SK-N-SH (cell line): ENCODE data around the gene TDRD1. TPM values are rescaled to one million over a fixed set of nuclear protein-coding genes. Genes with fewer than 3 reads are reported as not detected.
"Not testable (repeated sequence)": the region's sequence is repeated elsewhere in the genome, so short reads cannot be mapped to it uniquely, and the experiment has no call there.

Source experiments
- CTCF ChIA-PET: fragments of 300-600, 350-600 bp; formaldehyde crosslinking; extraction: SDS; loops from one replicate; lab custom pipeline; 2021; lab: Yijun Ruan, JAX
- POLR2A ChIA-PET: fragments of 350-600 bp; sonication (Branson Sonifier 250); formaldehyde crosslinking; extraction: SDS; loops from one replicate; lab custom pipeline; 2020; ENCODE audit warnings: antibody characterized with exemption, inconsistent platforms; lab: Yijun Ruan, JAX
- DNase-seq: peaks from one replicate; pipeline ENCODE4 v3.0.0; 2012
- H2AFZ ChIP-seq: fragments of 200-600 bp; sonication (generic); 2 replicates; pipeline ENCODE4 v1.8.1; 2016; ENCODE audit warnings: antibody characterized with exemption, mild to moderate bottlenecking, low read depth
- H3F3A ChIP-seq: fragments of 200-600 bp; sonication (generic); replicated peaks from 2 replicates; pipeline ENCODE3; 2016; ENCODE audit warnings: antibody characterized with exemption, mild to moderate bottlenecking; ENCODE audit not compliant: insufficient read depth
- H3K27ac ChIP-seq, 2 experiments: fragments of 200-500 bp in 1 of 2; fragments of 200-600 bp in 1 of 2; sonication (Bioruptor generic) in 1 of 2; sonication (generic), shearing (Covaris generic) in 1 of 2; 2 replicates each; pipeline versions ENCODE4 v1.5.1 to v1.6.1; 2014 to 2016; ENCODE audit warnings: low read depth in 2 of 2, inconsistent platforms in 1 of 2, low read length in 1 of 2, mild to moderate bottlenecking in 1 of 2, mixed read lengths in 1 of 2
- H3K27me3 ChIP-seq: fragments of 200-600 bp; sonication (generic), shearing (Covaris generic); 2 replicates; pipeline ENCODE4 v1.6.1; 2016; ENCODE audit warnings: mixed run types; ENCODE audit not compliant: insufficient read depth
- H3K36me3 ChIP-seq, 2 experiments: fragments of 200-500 bp in 1 of 2; fragments of 200-600 bp in 1 of 2; sonication (Bioruptor generic) in 1 of 2; sonication (generic) in 1 of 2; replicated peaks in 1 of 2; 2 replicates each; pipeline versions ENCODE3 to v1.5.1; 2014 to 2016; ENCODE audit warnings: low read length in 1 of 2, mild to moderate bottlenecking in 1 of 2; ENCODE audit not compliant: insufficient read depth in 2 of 2, control insufficient read depth in 1 of 2
- H3K4me1 ChIP-seq, 2 experiments: fragments of 200-500 bp in 1 of 2; fragments of 200-600 bp in 1 of 2; sonication (Bioruptor generic) in 1 of 2; sonication (generic), shearing (Covaris generic) in 1 of 2; 2 replicates each; pipeline versions ENCODE4 v1.5.1 to v1.6.1; 2014 to 2016; ENCODE audit warnings: low read depth in 1 of 2, low read length in 1 of 2, mixed run types in 1 of 2; ENCODE audit not compliant: insufficient read depth in 2 of 2, control insufficient read depth in 1 of 2
- H3K4me2 ChIP-seq: fragments of 200-600 bp; sonication (generic), shearing (Covaris generic); 2 replicates; pipeline ENCODE4 v1.6.1; 2017; ENCODE audit warnings: mixed run types
- H3K4me3 ChIP-seq, 2 experiments: fragments of 200-500 bp in 1 of 2; fragments of 200-600 bp in 1 of 2; sonication (Bioruptor generic) in 1 of 2; sonication (generic), shearing (Covaris generic) in 1 of 2; 2 replicates each; pipeline versions ENCODE4 v1.5.1 to v1.8.1; 2014 to 2016; ENCODE audit warnings: low read depth in 2 of 2, inconsistent platforms in 1 of 2, low read length in 1 of 2, mild to moderate bottlenecking in 1 of 2, mixed read lengths in 1 of 2, moderate library complexity in 1 of 2
- H3K79me2 ChIP-seq: fragments of 200-600 bp; sonication (generic); 2 replicates; pipeline ENCODE4 v1.8.1; 2017; ENCODE audit warnings: mild to moderate bottlenecking; ENCODE audit not compliant: insufficient read depth
- H3K9ac ChIP-seq: fragments of 200-600 bp; sonication (generic); 2 replicates; pipeline ENCODE4 v1.6.1; 2017; ENCODE audit warnings: mixed run types
- H3K9me2 ChIP-seq: fragments of 200-600 bp; sonication (generic); 2 replicates; pipeline ENCODE4 v1.6.1; 2017; ENCODE audit warnings: mixed run types
- H3K9me3 ChIP-seq: fragments of 200-600 bp; sonication (generic); 2 replicates; pipeline ENCODE4 v1.6.1; 2017; ENCODE audit warnings: mixed run types, mild to moderate bottlenecking, moderate library complexity
- H4K20me1 ChIP-seq: fragments of 200-600 bp; sonication (generic); 2 replicates; pipeline ENCODE4 v1.6.1; 2017; ENCODE audit warnings: mild to moderate bottlenecking, mixed run types; ENCODE audit not compliant: insufficient read depth
- CHD2 ChIP-seq: fragments of 150-350 bp; IDR thresholded peaks from 2 replicates; pipeline ENCODE4 v1.6.1; 2018; ENCODE audit warnings: low read length; ENCODE audit not compliant: partially characterized antibody
- EP300 ChIP-seq, 2 experiments: IDR thresholded peaks; 2 replicates each; pipeline versions ENCODE4 v1.4.0 to v1.6.1; 2012; ENCODE audit warnings: borderline replicate concordance in 1 of 2, low read depth in 1 of 2, low read length in 1 of 2
- FOXM1 ChIP-seq: IDR thresholded peaks from 2 replicates; pipeline ENCODE4 v1.4.0; 2012; ENCODE audit warnings: low read depth, mild to moderate bottlenecking
- GABPA ChIP-seq: IDR thresholded peaks from 2 replicates; pipeline ENCODE4 v1.4.0; 2012; ENCODE audit warnings: low read depth, mild to moderate bottlenecking
- JUND ChIP-seq: IDR thresholded peaks from 2 replicates; pipeline ENCODE4 v1.4.0; 2012
- MEF2A ChIP-seq: IDR thresholded peaks from 2 replicates; pipeline ENCODE4 v1.4.0; 2012; ENCODE audit warnings: low read depth, borderline replicate concordance
- POLR2AphosphoS5 ChIP-seq: IDR thresholded peaks from 2 replicates; pipeline ENCODE4 v1.6.1; 2012; ENCODE audit warnings: low read depth, low read length
- RAD21 ChIP-seq: IDR thresholded peaks from 2 replicates; pipeline ENCODE4 v1.6.1; 2012; ENCODE audit warnings: mild to moderate bottlenecking, low read length
- RCOR1 ChIP-seq: fragments of 150-350 bp; IDR thresholded peaks from 2 replicates; pipeline ENCODE4 v1.6.1; 2017; ENCODE audit warnings: antibody characterized with exemption, low read length
- RXRA ChIP-seq: IDR thresholded peaks from 2 replicates; pipeline ENCODE4 v1.4.0; 2012; ENCODE audit warnings: low read depth, mild to moderate bottlenecking, borderline replicate concordance
- SMC3 ChIP-seq: IDR thresholded peaks from 2 replicates; pipeline ENCODE4 v1.6.1; 2012; ENCODE audit warnings: low read depth, low read length, improper control_type of control experiment
- TAF1 ChIP-seq: IDR thresholded peaks from 2 replicates; pipeline ENCODE4 v1.6.1; 2012; ENCODE audit warnings: low read depth, mild to moderate bottlenecking, low read length, moderate library complexity, borderline replicate concordance
- TCF12 ChIP-seq: IDR thresholded peaks from 2 replicates; pipeline ENCODE4 v1.4.0; 2012
- USF1 ChIP-seq: IDR thresholded peaks from 2 replicates; pipeline ENCODE4 v1.4.0; 2012; ENCODE audit warnings: low read depth, borderline replicate concordance
- USF2 ChIP-seq: fragments of 150-350 bp; IDR thresholded peaks from 2 replicates; pipeline ENCODE4 v1.6.1; 2017; ENCODE audit warnings: antibody characterized with exemption, low read length, low read depth, borderline replicate concordance
- WGBS: methylation state at CpG from one replicate; pipeline ENCODE4 v1.1.6; 2017; ENCODE audit warnings: low lambda C conversion rate; 5-methylcytosine and 5-hydroxymethylcytosine counted together
- polyA plus RNA-seq, 3 experiments: library from polyadenylated mRNA; depleted of rRNA; stranded (reverse); fragments of >200 nt; gene quantifications; 2 replicates each; pipeline ENCODE4 v1.2.3, GENCODE V29; 2012
- TF ChIP-seq, protein P1 (sequence below): IDR thresholded peaks from 2 replicates; pipeline ENCODE4 v1.4.0; 2012; ENCODE audit warnings: low read depth, borderline replicate concordance
- TF ChIP-seq, protein P2 (sequence below): IDR thresholded peaks from 2 replicates; pipeline ENCODE4 v1.4.0; 2012; ENCODE audit warnings: low read depth

Gene TDRD1
- polyA plus RNA-seq, 1 of the 3 experiments (the other 2 are of a cell fraction): not detected

DNA sequence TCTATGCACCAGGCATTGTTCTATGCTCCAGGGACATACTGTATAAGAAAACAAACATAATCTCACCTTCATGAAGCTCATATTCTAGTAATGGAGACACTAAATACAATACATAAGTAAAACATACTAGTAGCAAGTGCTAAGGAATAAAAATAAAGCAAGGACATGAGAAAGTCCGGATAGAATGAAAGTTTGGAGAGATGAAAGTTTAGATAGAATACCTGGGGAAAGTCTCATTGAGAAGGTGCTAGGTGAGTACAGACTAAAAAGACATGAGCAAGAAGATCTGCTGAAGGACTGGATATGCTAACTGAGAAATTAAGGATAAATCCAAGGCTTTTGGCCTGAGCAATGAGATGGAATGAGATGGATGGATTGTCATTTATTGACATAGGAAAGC, 39.1 kb upstream of the TDRD1 start (continued):
- TF ChIP-seq FOXM1: no peak
- TF ChIP-seq USF1: no peak
- no peak for TF ChIP-seq CHD2

GRCh38 chr10:114140827-114141226, 38.3 kb upstream of the TDRD1 start:
- not testable (repeated sequence) for H3K79me2 ChIP-seq, H3F3A ChIP-seq, H3K9me3 ChIP-seq, DNase-seq, H3K4me1 ChIP-seq, H3K9me2 ChIP-seq, H2AFZ ChIP-seq, H3K9ac ChIP-seq, H3K27me3 ChIP-seq, H3K4me3 ChIP-seq, H3K4me2 ChIP-seq, H3K27ac ChIP-seq, H4K20me1 ChIP-seq
- 91% methylated on average over 1 of the region's 2 CpGs for whole genome bisulfite sequencing
- ChIA-PET POLR2A (interaction anchor here (0.5 kb wide), 1 partner anchor 10 kb away, joined by 4 read pairs; no protein-coding TSS in a partner anchor), CTCF (interaction anchor here (0.6 to 1.0 kb wide), 2 partner anchors 40 to 403 kb away, joined by 3 read pairs; no protein-coding TSS in a partner anchor)
- H3K36me3 ChIP-seq: peaks cover 17 to 35% of the 10 kb centered on the region in 2 experiments

- Histone ChIP-seq H4K20me1 (no peaks in the 10 kb centered on the region), H3K9ac (no peak overlapping the region), H2AFZ (no peak overlapping the region), H3K79me2 (no peaks in the 10 kb centered on the region), H3F3A (no peaks in the 10 kb centered on the region), H3K9me3 (no peaks in the 10 kb centered on the region), H3K27ac (no peak overlapping the region), H3K4me2 (no peak overlapping the region), H3K9me2 (no peaks in the 10 kb centered on the region), H3K27me3 (no peaks in the 10 kb centered on the region), H3K36me3 (peaks cover 7 to 33% of the 10 kb centered on the region in 2 experiments), H3K4me3 (no peak overlapping the region), H3K4me1 (no peaks in the 10 kb centered on the region)
- no peak for TF ChIP-seq USF2
- TF ChIP-seq EP300 (IDR thresholded peaks at IDR 0.05; ENCODE audit: borderline replicate concordance in 1 of 2, low read depth in 1 of 2, low read length in 1 of 2): no peak
- no peak for TF ChIP-seq GABPA
- POLR2A ChIA-PET: no interaction called here
- WGBS: 80% methylated on average over 3 of the region's 3 CpGs
- DNase-seq: no peak
- CTCF ChIA-PET: no interaction called here
Measured at GRCh38 chr10:114142018-114142417, 37.1 kb upstream of the TDRD1 start.

GRCh38 chr10:114143160-114143559, 36.0 kb upstream of the TDRD1 start:
- ChIA-PET POLR2A (no interaction called here), CTCF (no interaction called here)
- Histone ChIP-seq H3K79me2 (no peaks in the 10 kb centered on the region), H2AFZ (no peak overlapping the region), H3K9me3 (no peaks in the 10 kb centered on the region), H3K9me2 (no peaks in the 10 kb centered on the region), H3F3A (no peaks in the 10 kb centered on the region), H3K27me3 (no peaks in the 10 kb centered on the region), H3K4me2 (no peak overlapping the region), H3K36me3 (peaks cover 16 to 38% of the 10 kb centered on the region in 2 experiments), H4K20me1 (no peaks in the 10 kb centered on the region), H3K9ac (no peak overlapping the region), H3K4me3 (no peak overlapping the region), H3K4me1 (no peaks in the 10 kb centered on the region), H3K27ac (no peak overlapping the region)
- 100% methylated on average over 1 of the region's 1 CpG for WGBS
- DNase-seq: no peak
- TF ChIP-seq POLR2AphosphoS5 (no peak), RXRA (no peak), TAF1 (no peak), CHD2 (no peak), GABPA (no peak), RAD21 (no peak), RCOR1 (no peak), JUND (no peak), FOXM1 (no peak), TCF12 (no peak), SMC3 (no peak), MEF2A (no peak)
- TF ChIP-seq, protein P1, sequence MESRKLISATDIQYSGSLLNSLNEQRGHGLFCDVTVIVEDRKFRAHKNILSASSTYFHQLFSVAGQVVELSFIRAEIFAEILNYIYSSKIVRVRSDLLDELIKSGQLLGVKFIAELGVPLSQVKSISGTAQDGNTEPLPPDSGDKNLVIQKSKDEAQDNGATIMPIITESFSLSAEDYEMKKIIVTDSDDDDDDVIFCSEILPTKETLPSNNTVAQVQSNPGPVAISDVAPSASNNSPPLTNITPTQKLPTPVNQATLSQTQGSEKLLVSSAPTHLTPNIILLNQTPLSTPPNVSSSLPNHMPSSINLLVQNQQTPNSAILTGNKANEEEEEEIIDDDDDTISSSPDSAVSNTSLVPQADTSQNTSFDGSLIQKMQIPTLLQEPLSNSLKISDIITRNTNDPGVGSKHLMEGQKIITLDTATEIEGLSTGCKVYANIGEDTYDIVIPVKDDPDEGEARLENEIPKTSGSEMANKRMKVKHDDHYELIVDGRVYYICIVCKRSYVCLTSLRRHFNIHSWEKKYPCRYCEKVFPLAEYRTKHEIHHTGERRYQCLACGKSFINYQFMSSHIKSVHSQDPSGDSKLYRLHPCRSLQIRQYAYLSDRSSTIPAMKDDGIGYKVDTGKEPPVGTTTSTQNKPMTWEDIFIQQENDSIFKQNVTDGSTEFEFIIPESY: no peak
- TF ChIP-seq, protein P2, sequence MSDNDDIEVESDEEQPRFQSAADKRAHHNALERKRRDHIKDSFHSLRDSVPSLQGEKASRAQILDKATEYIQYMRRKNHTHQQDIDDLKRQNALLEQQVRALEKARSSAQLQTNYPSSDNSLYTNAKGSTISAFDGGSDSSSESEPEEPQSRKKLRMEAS: no peak
